ENCODE measurements around the gene FBXL3.
A peak's percentile ranks its signal among the peaks of the same experiment; 100 is the strongest.
"Not testable (repeated sequence)": the region's sequence is repeated elsewhere in the genome, so short reads cannot be mapped to it uniquely, and the experiment has no call there.

The FBXL3 gene

DNA sequence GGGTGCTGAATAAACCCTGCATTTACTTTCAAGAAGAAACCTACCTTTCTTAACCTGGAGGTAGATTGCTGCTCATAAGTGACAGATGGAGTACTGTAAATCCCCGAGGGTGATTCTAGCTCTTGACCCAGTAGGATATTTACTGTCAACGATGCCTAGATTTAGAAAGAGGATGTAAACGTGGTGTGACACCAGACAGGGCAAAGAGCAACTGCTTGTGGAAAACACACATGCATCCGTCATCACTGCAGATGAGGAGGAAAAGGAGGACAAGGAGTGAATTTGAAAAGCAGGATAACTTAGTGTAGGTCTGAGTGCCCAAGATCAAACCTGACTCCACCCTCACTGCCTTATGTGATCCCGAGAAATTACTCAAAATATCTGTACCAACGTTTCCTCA lies 44.9 kb downstream of the FBXL3 start:
- DNase-seq = no peak

DNA sequence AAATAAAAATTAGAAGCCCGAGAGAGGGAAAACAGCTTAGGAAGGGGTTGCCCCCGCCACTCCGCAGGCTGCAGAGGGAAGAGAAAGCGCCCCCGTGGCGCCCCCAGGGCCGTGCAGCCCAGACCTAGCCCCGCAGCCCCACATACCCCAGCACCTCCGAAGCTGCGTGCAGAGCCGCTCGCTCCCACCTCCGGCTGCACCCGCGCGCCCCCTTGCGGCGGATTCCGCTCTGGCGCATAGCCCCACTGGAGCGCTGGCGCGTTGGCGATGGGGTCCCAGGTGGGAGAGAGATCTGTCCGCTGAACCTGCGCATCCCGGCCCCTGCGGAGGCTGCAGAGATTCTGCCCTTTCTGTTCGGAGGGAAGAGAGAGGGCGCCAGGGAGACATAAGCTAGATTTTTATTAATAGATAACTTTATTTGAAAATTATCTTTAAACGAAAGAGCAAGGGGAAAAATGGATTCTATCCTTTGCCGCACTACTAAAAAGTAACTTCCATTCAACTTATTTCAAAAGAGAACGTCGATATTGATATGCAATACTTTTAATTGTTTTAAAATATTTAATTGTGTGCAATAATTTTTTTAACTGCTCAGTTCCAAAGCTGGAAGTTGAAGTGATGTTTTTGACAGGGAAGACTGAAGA lies 46.8 kb downstream of the FBXL3 start:
- peak; percentile 76 for DNase-seq

DNA sequence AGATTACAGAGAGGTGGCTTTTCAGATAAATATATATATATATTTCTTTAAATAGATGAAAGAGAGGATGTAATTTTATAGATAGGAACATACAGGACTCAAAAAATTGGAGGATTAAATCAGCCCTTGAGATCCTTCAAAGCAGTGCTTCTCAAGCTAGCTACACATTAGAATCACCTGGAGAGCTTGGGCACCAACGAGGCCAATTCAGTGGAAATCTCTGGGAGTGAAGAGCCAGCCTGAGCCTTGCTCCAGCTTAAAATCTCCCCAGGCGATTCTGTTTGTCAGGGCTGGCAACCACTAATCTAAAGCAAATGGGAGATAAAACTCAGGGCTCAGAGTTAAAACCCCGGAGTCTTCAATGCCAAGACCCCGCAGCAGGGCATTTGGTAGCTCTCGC lies 50.0 kb downstream of the FBXL3 start:
- no peak for DNase-seq

DNA sequence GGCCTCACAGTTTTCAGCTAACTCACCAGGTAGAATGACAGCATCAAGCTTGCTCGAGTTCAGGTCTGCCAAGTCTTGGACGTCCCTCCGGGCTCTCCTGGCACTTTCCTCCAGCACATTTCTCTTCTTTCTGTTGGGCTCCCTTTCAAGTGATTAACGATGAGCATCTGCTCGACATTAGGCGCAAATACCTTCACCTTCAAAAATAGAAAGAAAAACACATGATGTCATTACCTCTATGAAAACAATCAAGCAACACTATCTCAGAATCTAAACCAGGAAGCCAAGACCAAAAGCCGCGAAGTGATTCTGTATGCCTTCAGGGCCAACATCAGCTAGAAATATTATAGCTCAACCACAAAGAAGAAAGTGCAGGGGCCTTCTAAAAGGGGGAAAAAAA lies 50.5 kb downstream of the FBXL3 start:
- DNase-seq = no peak

DNA sequence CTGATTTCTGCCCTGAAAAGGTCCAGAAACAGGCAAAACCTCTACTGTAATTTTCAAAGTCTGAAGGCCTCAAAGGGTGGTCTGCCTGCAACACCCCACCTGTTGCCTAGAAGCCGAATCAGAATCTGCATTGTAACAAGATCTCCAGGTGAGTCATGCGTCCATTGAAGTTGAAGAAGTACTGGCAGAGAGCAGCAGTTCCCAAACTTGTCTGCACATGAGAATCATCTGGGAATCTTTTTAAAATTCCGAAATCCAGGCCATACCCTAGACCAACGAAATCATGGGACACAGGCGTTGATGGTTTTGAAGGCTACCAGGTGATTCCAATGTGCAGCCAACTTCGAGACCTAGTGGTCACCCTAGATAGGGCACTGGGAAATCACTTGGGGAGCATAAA lies 51.1 kb downstream of the FBXL3 start:
- no peak for DNase-seq

DNA sequence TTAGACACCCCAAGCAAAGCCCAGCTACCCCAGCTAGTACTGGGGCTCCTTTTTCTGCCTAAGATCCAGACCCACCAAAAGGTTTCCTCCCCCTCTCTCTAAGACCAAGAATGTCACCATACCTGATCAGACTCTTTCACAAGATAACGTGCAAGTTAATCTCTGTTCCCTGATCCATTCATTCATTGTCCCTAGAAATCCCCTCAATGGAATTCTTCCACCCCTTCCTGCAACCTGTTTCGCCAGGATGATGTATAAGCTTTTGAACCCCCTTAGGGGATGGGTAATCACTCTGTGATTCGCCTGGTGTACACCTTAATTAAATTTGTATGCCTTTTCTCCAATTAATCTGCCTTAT lies 52.4 kb downstream of the FBXL3 start:
- no peak for DNase-seq

DNA sequence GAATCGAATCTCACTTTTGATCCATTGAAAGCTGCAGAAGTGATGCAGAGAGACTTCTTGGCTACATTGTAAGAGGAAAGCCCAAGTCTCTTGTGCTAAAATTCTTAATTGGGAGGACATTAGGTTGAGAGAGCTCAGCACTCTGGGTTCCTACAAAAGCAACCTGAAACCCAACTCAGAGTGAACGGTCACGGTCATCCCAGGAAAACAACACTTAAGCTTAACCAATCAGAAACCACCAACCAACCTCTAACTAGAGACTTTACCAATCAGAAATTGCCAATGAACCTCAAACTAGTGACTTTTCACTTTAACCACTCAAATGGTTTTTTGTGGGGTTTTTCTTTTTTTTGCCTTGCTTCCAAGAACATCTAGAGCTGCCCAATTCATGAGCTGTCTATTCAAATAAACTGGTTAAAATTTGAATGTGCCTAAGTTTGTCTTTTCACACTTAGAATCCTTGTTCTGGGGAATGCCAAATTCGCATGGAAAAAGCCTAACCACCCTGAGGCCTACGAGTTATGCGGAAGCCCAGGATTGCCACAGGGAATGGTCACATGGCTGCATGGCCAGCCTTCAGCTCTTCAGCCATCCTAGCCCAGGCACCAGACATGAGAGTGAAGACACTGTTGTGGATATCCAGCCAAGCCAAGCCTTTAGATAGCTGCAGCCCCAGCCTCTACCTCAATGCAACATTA lies 52.9 kb downstream of the FBXL3 start:
- DNase-seq = no peak

DNA sequence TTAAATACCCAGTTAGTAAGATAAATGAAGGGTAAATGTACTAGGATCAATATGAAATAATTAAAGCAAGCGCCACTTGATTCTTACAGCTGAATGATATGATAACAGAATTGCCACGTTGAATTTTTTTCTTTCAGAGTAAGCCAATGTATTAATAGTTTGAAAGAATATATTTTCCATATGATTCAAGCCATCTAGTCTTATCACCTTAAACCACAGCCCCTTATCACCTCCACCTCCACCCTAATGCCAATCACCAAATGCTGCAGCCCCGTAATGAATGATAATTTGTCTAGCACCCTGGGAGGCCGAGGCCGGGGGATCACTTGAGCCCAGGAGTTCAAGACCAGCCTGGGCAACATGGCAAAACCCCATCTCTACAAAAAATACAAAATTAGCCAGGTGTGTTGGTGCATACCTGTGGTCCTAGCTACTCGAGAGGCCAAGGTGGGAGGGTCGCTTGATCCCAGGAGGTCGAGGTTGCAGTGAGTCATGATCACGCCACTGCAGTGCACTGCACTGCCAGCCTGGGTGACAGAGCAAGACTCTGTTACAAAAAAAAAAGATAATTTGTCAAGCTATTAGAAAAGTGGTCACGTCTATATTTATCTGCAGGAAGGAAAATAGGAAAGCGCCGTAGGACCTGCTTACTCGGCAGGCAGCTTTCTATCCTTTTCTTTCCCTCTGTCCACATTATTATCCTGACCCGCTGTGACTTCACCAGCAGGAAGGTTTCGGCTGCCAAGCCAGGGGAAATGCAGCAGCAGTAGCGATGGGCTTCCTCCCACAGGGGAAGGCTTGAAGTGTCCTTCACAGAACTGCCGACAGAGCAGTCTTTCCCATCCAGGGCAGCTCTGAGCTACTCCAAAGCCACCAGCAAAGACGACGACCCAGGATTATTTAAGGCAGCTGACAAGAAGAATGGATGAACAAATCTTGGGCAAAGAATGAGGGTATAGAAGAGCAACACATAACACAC lies 54.8 kb downstream of the FBXL3 start:
- no peak for DNase-seq

DNA sequence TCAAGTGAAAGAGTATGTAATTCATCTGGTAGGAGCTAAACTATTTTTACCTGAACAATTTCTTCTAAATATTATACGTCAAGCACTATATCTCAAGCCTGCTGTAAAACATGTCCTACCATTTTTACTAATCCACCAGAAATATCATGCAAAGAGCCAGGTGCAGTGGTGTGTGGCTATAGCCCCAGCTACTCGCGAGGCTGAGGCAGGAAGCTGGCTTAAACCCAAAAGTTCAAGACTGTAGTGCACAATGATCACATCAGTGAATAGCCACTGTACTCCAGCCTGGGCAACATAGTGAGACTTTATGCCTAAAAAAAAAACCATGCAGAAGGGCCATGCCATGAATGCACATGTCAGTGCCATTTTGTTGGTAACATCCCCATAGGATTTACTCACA lies 55.7 kb downstream of the FBXL3 start:
- no peak for DNase-seq

DNA sequence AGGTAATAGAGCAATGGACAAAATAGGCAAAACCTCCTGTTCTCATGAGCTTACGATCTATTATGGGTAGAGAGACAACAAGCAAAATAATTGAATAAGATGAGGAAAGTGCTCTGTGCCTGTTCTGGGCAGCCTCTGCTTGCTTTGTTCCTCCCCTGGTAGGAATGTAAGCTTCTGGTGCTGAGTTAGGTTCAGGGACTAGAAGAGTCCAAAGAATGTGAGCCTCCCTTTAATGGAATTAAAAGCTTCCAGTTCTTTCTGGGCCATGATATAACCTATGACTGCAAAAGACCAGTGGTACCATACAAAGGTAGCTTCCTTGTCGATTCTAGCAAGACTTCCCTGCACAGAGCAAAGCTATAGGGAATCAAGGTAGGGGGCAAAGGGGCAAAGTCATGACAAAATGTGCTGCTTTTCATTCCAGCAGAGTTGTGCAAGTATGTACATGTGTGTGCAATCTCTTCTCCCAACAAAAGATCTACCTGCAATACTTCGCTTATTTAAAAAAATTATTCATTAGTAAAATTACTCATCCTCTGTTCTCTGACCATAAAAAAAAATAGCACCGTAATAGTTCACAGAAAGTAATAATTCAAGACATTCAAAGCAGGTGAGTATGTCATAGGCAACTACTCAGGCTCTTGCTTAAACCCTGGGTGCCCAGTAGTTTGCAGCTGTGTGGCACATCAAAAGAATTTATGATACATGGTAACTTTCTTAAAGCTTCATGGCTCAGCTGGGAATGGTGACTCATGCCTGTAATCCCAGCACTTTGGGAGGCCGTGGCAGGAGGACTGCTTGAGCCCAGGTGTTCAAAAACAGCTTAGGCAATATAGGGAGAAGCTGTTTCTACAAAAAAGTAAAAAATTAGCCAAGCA lies 57.2 kb downstream of the FBXL3 start:
- no peak for DNase-seq

DNA sequence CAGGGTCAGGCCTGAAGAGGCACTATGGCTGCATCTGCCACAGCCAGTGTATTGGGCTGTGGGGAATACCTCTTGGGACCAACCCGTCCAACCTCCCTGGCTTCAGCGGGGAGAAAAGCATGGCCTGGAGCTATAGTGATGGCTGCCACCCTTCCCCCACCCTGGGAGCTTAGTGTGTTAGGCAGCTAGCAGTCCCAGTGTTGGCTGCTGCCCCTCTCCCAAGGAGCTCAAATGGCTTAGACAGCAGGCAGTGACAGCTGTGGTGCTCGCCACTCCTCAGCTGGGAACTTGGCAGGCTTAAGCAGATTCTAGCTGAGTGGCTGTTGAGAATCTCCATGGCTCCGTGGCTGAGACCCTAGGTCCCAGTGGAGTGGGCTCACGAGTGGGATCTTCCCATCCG lies 58.9 kb downstream of the FBXL3 start:
- DNase-seq = no peak

DNA sequence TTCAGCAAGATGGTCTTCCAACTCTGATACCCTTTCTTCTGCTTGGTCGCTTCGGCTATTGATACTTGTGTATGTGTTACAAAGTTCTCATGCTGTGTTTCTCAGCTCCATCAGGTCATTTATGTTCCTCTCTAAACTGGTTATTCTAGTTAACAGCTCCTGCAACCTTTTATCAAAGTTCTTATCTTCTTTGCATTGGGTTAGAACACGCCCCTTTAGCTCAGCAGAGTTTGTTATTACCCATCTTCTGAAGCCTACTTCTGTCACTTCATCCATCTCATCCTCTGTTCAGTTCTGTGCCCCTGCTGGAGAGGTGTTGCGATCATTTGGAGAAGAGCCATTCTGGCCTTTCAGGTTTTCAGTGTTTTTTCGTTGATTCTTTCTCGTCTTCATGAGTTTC lies 59.9 kb downstream of the FBXL3 start:
- no peak for DNase-seq

DNA sequence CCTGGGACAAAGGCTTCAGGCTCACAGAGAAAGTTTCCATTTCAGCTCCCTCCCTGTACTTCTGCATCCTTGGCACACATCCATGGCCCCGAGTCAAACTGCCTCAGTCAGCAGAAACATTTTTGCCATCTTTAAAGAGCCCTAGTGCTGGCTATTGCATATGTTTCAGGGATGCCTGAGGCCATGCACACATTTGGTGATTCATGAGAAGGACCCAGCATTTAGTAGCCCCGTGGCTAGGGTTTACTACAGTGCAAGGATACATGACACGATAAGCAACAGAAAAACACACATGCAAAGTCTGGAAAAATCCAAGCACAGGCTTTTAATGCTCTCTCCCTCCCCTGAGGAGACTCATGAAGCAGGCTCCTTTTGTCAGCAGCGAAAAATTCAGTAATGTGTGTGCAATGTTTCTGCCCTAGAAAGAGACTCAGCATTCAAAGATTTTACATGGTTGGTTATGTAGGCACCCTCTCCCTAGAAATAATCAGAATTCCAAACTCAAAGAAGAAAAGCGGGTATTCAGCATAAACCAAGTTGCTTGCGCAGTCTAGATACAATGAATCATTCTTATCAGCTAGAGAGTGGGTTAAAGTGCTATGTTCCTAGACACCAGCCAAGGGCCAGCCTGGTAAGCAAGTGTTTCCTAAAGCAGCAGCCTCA lies 61.1 kb downstream of the FBXL3 start:
- no peak for DNase-seq

DNA sequence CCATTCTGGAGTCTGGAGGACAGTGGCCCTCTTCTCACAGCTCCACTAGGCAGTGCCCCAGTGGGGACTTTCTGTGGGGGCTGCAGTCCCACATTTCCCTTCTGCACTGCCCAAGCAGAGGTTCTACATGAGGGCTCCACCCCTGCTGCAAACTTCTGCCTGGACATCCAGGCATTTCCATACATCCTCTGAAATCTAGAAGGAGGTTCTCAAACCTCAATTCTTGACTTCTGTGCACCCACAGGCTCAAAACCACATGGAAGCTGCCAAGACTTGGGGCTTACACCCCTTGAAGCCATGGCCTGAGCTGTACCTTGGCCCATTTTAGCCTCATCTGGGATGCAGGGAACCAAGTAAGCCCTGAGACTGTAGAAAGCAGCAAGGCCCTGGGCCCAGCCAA lies 67.2 kb downstream of the FBXL3 start:
- DNase-seq = not testable (repeated sequence)

DNA sequence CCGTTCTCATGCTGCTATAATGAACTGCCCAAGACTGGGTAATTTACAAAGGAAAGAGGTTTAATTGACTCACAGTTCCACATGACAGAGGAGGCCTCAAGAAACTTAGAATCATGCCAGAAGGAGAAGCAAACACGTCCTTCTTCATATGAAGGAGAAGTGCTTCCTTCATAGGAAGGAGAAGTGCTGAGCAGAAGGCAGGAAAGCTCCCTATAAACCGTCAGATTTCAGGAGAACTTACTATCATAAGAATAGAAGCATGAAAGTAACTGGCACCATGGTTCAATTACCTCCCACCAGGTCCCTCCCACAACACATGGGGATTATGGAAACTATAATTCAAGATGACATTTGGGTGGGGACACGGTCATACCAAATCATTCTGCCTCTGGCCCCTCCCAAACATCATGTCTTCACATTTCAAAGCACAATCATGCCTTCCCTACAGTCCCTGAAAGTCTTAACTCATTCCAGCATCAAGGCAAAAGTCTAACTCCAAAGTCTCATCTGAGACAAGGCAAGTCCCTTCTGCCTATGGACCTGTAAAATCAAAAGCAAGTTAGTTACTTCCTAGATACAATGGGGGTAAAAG lies 68.0 kb downstream of the FBXL3 start:
- no peak for DNase-seq

DNA sequence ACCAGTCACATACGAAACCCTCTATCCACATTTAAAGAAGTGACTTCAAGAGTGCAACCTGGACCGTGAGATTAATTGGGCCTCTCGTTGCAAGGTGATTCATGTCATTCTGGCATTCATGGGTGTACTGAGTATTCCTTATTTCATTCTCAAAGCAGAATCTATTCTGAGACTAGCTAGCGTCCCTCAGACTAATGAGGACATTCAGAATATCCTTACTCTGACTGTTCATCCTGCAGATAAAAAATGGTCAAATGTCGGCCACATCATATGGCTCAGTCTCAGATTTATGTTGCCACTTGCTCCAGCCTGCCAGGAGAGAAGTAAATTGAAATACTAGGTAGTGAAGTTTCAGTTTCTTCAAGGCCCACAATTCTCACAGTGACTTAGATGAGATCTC lies 71.3 kb downstream of the FBXL3 start:
- no peak for DNase-seq

Measured in CD4-positive, alpha-beta T cell treated with Interferon gamma for 1 hour (primary cell).